Right renal pelvis (tissue), 4 donors: ENCODE measurements around the gene PTPRA. TPM values are rescaled to one million over a fixed set of nuclear protein-coding genes. Genes with fewer than 3 reads are reported as not detected.
"Not testable (repeated sequence)": the region's sequence is repeated elsewhere in the genome, so short reads cannot be mapped to it uniquely, and the experiment has no call there.

ENCODE experiments used
- DNase-seq, 4 donors: peaks; one replicate each; pipeline ENCODE4 v3.0.0-alpha.2; 2013; ENCODE audit warnings: low read depth in 4 of 4, low spot score in 3 of 4, missing footprints in 1 of 4
- polyA plus RNA-seq, 4 donors: library from polyadenylated mRNA; unstranded; fragments of 120-200 nt; gene quantifications; one replicate each; pipeline ENCODE4 v1.2.1, GENCODE V29; 2013; ENCODE audit not compliant: insufficient read length in 4 of 4

The PTPRA gene
- polyA plus RNA-seq, 4 donors: 98.5 to 128 (median 120) TPM

DNA sequence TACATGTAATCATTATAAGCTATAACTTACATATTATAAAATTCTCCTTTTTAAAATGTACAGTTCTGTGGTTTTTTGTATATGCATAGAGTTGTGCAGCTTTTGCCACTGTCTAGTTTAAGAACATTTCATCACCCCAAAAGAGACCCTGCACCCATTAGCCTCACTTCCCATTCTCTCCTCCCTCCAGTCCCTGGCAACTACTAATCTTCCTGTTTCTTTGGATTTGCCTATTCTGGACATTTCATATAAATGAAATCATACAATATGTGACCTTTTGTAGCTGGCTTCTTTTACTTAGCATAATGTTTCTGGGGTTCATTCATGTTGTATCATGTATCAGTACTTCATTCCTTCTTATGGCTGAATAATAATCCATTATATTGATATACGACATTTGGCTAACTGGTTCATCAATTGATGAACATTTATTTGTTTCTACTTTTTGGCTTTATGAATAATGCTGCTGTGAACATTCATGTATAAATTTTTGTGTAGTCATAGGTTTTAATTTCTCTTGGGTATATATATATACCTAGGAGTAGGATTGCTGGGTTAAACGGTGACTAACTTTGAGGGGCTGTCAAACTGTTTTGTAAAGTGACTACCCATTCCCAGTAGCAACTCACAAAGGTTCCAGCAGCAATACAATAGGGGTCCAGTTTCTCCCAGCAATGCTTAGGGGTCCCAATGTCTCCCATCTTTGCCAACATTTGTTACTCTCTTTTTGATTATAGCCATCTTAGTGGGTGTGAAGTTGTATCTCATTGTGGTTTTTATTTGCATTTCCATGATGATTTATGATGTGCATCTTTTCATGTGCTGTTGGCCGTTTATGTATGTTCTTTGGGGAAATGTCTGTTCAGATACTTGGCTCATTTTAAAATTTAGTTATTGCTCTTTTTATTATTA, 10.7 kb downstream of the PTPRA start:
- DNase-seq: no peak

DNA sequence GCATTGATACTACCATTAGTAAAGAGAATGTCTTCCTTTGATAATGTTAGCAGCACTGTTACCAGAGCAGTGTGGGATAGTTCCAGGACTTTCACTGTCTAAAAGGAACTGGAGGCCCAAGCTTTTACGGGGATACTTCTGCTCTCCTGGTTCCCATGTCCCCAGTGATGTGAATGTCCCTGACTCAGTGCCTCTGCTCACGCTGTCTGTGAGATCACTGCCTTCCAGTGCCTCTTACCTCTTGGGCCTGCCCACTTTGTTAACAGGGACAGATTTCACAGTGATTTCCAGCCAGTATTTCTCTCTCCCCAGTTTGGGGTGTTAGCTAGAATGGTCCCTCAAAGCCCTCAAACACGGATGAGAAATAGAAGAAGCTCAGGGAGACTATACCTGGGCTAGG, 14.4 kb downstream of the PTPRA start:
- DNase-seq: no peak

DNA sequence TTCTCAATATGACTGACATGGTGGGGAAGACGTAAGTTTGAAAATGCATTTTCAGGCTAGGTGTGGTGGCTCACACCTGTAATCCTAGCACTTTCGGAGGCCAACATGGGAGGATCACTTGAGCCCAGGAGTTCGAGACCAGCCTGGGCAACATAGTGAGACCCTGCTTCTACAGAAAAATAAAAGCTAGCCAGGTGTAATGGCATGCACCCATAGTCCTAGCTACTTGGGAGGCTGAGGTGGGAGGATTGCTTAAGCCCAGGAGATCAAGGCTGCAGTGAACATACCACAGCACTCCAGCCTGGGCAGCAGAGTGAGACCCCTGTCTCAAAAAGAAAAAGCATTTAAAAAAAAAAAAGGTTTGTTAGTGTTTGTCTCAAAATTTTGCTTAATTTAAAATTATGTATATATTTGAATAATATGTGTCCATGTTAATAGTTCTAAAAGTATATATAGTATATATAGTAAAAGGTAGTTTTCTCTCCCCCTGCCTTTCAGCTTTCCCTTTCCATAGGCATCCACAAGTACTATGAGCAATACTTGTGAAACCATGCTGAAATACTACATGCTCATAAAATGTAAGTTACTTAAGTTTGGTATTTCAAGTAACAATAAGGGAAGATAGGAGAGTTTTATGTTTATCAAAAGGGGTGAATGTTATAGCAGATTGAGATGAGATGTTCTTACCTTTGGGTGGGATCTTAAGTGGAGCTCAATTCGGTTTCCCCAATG, 15.1 kb downstream of the PTPRA start:
- DNase-seq: no peak

DNA sequence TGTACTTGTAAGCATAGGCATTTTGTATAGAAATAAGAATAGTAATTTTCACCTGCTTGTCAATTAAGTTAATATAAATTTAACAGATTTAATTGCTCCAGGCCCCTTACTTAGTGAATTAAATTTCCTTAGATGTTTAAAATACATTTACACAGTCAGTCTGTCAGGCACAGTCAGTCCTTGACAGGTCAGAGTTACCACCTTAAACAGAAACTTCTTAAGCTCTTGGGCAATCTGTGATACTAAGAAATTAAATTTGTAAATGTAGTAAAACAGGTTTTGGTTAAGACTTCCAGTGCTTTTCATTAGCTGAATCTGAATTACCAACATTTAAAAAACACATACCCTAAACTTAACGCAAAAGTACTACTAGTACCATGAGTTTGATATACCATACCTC, 15.9 kb downstream of the PTPRA start:
- DNase-seq: no peak

DNA sequence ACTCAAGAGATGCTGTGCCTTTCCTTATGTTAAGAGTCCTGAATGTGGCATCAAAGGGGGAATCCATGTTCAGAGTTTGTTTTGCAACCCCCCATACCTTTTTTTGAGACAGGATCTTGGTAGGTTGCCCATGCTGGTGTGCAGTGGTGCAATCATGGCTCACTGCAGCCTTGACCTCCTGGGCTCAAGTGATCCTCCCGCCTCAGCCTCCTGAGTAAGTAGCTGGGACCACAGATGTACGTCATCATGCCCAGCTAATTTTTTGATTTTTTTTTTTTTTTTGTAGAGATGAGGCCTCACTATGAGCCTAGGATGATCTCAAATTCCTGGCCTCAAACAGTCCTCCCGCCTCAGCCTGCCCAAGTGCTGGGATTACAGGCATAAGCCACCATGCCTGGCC, 16.5 kb downstream of the PTPRA start:
- DNase-seq: no peak

DNA sequence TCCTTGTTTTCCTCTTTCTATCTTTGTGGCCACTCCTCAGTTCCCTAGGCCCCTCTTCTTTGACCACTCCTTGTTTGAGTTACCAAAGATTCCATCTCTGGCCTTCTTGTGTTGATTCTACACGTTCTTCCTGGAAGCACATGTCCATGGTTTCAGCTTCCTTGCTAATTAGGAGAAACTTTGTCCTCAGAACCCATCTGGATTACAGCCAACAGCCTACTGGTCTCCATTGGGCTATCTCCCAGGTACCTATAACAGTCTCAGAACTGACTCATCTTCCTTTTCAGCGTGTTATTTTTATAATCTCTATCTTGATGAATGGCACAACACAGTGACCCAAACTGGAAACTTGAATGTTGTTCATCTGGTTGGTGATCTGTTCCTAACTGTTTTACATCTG, 17.5 kb downstream of the PTPRA start:
- no peak for DNase-seq

DNA sequence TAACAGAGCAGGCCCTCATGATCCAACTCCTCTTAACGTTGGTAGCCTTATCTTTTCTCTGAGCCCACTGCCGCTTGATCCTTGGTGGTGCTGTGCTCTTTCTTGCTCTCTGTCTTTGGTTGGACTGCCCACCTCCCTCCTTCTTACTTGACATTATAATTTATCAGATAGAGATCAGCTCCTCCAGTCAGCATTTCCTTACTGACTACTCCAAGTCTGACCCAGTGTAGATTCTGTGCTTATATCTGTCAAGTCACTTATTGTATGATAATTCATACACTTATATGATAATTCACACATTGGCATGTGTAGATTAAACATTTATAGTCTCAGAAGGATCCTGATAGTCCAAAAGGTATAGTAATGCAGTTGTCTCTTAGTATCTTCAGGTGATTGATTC, 18.1 kb downstream of the PTPRA start:
- DNase-seq: no peak

DNA sequence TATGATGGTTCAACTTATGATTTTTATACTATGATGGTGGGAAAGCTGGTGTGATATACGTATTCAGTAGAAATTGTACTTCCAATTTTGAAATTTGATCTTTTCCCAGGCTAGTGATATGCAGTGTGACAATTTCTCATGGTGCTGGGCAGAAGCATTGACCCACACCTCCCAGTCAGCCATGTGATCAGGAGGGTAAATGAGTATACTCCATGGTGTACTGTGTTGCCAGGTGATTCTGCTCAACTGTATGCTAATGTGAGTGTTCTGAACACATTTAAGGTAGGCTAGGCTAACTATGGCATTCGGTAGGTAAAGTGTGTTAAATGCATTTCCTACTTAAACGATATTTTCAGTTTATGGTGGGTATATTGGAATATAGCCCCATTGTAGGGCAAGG, 19.1 kb downstream of the PTPRA start:
- no peak for DNase-seq

DNA sequence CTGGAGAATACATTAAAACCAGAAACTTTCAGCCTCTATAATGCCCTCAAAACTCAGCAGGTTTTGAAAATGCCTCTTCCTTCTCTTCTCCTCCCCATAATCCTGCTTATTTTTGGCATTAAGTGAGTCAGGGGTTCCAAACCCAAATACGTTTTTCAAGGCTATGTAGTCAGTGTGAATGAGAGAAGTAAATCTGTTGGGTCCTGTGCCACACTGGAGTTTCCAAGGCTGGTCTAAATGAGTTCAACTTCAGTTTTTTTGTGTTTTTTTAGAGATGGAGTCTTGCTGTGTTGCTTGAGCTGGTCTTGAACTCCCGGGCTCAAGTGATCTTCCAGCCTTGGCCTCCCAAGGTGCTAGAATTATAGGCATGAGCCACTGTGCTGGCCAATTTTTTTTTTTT, 20.9 kb downstream of the PTPRA start:
- no peak for DNase-seq

DNA sequence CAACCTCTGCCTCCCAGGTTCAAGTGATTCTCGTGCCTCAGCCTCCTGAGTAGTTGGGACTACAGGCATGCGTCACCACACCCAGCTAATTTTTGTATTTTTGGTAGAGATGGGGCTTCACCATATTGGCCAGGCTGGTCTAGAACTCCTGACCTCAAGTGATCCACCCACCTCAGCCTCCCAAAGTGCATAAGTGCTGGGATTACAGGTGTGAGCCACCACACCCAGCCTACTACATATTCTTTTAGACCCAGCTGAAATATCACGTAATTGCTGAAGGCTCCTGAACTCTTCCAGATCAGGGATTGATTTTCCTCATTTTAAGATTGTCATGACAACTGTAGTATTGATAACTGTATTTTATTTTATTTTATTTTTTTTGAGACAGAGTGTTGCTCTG, 21.9 kb downstream of the PTPRA start:
- not testable (repeated sequence) for DNase-seq

DNA sequence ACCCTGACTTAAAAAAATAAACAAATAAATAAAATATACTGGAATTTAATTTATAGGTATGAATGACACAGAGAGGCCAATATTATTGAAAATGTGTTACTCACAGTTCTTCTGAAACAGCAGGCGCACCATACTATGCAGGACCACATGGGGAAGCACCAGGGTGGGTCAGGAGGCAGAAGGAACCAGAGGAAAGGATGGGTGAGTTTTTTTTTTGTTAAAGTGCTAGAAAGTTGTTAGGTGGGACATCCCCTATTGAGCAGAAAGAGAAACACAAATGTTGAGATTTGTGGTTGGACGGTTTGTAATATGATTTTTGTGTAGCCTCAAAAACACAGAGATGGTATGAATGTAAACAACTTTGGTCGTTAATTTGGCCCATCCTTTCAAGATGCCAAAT, 26.0 kb downstream of the PTPRA start:
- no peak for DNase-seq

DNA sequence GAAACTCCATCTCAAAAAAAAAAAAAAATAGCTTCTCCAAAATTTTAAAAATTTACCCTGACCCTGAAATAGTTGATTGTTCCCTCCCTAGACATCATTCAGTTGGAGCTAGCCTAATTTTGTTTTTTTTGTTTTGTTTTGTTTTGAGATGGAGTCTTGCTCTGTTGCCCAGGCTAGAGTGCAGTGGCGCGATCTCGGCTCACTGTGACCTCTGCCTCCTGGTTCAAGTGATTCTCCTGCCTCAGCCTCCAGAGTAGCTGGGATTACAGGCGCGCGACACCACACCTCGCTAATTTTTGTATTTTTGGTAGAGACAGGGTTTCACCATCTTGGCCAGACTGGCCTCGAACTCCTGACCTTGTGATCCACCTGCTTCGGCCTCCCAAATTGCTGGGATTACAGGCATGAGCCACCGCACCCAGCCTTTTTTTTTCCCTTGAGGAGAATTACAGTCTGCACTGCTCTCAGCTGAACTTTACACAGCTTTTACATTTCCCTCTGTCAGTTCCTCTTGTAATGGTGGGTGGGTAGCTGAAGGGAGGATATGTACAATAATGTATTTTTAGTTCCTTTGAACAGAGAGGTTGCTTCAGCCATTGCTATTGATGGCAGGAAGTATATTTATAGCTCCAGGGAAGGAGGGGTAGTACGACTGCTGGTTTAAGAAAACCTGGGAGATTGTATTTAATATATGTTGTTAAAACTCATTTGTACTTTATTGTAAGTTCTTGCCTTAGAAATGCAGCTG, 27.7 kb downstream of the PTPRA start:
- DNase-seq: no peak

DNA sequence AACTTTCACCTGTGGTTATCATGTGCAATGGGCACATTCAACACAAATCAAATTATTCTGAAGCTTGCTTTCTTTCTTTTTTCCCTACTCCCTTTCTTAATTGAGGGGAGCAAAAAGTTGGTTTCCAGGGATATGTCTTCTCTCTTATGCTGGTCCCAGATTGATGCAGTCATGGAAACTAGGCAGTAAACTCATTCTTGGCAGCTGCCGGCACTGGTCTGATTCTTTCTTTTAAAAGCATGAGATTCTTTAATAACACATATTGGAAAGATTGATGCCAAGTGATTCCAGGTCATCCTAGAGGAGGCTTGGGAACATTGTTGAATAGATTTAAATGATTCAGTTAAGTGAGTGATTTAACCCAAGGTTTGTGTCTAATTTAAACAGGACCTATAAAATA, 29.0 kb downstream of the PTPRA start:
- DNase-seq: no peak

DNA sequence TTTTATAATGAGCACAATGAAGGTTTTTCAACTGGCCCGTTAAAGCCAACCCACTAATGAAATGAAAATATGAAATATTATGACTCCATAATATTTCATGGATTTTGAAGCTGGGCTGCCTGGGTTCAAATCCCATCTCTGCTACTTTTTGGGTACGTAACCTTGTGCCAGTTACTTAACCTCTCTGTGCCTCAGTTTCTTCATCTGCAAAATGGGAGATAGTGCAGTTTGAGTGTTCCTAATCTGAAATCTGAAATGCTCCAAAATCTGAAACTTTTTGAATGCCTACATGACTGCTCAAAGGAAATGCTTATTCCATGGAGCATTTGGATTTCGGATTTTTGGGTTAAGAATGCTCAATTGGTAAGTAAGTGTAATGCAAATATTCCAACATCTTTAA, 29.5 kb downstream of the PTPRA start:
- DNase-seq: no peak

DNA sequence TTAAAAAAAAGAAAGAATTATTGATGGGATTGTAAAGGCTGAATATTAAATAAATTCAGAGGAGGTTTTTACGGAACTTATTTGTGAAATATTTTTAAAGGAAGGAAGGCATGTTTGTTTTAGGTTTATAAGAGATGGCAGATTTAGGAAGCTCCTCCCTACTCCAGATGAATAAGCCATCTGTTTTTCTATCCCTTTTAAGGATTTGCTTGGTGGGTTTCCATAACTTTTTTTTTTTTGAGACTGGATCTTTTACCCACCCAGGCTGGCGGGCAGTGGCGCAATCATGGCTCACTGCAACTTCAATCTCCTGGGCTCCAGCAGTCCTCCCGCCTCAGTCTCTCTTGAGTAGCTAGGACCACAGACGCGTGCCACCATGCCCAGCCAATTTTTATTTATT, 30.4 kb downstream of the PTPRA start:
- no peak for DNase-seq

DNA sequence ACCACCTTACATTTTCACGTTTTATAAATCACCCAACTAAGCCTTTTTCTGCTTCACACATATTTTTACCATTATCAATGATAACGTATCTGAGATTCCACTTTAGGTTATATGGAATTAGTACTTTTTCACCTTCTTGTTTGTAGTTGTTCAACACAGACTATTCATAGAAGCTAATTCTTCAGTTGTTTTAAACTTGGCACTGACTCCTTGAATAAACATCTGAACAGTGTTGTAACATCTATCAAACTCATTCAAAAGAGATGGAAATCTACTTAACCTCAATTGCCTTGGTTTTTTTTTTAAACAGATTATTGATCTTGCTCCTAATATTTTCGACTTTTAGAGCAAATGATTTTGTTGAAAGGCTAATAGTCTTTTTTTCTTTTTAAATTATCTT, 34.2 kb downstream of the PTPRA start:
- DNase-seq: no peak

DNA sequence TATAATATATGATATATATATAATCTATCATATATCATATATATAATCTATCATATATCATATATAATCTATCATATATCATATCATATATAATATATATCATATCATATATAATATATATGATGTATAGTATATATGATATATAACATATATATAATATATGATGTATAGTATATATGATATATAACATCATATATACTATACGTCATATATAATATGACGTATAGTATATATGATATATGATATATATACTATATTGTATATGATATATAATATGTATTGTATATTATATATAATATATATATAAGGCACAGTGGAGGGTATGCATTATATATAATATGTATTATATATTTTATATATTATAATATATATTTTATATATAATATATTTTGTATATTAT, 36.7 kb downstream of the PTPRA start:
- no peak for DNase-seq

DNA sequence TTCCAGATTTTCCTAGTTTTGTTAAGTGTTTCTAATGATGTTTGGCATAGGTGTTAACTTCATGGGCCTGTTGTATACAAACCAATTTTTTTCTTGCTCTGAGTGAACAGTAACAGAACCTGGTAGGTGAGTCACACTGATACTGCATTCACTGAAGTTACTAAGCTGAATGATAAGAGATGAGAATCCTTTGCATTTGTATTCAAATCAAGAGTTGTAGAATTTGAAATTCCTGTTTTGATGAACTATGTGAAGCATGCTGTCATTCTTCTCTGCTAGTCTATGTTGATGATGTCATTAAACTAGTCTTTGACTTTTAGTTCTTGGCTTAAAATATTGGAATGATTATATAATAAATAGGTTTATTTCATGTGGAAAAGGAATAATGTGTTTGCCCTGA, 37.9 kb downstream of the PTPRA start:
- no peak for DNase-seq

DNA sequence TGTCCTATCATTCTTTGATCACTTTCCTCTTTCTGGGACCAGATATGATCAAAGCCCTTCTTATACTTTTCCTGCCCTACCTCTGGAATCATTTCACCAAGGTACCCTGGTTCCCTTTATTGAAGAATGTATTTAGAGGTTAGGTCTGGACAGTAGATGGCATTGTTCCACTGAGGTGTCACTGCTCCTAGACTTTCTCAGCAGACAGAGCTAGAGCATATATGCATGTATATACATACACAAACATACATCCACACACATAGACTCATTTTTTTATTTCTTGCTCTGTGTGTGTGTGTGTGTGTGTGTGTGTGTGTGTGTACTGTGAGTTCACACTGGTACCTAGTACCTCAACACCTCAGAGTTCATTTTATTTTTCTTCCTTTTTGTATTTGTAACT, 40.9 kb downstream of the PTPRA start:
- no peak for DNase-seq

DNA sequence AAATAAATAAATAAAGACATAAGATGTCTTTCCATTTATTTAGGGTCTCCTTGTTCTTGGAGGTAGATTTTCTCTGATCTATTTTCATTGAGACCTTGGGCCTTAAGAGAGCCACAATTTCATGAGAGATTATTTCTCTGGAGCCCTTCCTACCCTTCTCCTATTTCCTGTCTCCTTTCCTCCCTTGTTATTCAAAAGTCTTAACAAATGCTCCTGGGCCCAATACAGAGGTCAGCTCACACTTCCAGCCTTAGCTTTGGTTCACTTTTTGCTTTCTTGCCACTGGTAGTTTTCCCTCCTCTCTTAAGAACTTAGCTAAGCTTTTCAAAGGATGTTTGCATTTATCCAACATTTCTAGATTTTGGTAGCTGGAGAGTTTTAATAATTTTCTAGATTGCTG, 44.0 kb downstream of the PTPRA start:
- DNase-seq: no peak
